HG02840 (cell line): Measurements from ENCODE around the gene BNIP3.

Experiments
- ATAC-seq: cut with Tn5 transposase; IDR thresholded peaks from one replicate; pipeline ENCODE4 v1.9.1; 2021; ENCODE audit warnings: mild to moderate bottlenecking, moderate library complexity, moderate number of reproducible peaks; ENCODE audit not compliant: unreplicated experiment, low FRiP score

The BNIP3 gene

DNA sequence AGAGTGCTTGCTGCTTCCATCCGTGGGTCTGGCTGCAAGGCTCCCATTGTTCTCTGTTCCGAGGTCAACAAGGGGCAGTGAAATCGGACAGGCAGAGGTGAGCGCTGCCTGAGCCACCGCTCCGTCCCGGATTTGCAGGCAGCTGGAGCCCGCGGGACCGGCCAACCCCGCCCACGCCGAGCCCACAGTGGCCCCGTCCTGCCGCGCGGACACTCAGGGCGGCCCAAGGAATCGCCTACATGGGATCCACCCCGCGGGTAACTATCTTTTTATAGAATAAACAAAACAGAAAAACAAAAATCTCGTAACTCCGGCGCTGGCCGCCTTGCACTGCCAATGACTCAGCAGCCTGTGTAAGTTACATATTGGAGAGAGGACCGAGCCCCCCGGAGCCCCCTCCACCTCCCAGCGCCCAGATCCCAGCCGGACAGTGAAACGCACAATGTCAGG is 1.9 kb downstream of the BNIP3 start:
- ATAC-seq: no peak

DNA sequence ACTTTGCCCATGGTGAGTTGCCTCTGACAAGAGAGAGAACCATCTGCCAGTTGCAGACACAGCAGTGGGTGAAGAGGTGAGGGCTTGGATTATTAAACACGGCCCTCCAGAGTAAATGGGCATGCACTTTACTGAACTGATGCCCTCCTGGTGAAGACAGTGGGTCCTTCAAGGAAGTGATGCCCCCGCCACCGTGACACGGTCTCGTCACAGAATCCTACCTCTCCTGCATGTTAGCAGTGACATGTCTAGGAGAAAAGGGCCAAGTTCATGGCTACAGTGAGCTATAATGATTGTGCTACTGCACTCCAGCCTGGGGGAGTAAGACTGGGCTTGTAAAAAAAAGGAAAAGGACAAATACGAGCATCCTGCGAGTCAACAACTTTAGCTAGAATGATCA is 2.4 kb downstream of the BNIP3 start:
- no peak for ATAC-seq

DNA sequence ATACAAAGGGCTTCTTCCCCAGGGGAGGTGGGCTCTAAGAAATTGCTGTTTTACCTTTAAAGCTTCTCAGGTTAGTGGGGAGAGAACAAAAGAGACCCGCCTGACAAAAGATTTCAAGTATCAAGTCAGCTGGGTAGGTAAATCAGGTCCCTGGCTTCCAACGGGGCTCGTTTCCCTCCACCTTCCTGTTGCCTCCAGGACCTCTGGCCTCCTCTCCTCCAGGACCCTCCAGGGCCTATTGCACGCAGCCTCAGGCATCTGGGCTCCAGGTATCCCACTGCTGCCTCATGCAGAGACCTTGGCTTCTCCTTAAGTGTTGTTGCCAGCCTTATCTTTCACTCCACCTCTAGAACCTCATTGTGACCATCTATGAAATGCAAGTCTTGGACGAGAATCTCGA is 2.9 kb downstream of the BNIP3 start:
- no peak for ATAC-seq

DNA sequence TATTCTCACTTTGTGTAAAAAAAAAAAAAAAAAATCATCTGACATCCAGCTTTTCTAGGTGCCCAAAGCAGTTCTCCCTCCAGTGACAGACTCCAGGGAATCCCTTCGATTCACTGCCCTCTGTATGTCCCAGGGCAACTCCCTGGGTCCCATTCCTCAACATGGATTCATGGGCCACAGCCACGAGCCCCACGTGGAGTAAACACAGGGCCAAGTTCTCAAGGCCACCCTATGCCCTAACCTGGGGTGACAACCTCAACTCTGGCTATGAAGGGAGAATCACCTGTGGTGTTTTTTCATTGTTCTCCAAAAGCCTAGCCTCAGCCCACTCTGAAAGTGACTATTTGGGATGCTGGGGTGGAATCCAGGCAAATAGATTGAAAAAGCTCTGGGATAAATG is 3.4 kb downstream of the BNIP3 start:
- ATAC-seq: no peak

DNA sequence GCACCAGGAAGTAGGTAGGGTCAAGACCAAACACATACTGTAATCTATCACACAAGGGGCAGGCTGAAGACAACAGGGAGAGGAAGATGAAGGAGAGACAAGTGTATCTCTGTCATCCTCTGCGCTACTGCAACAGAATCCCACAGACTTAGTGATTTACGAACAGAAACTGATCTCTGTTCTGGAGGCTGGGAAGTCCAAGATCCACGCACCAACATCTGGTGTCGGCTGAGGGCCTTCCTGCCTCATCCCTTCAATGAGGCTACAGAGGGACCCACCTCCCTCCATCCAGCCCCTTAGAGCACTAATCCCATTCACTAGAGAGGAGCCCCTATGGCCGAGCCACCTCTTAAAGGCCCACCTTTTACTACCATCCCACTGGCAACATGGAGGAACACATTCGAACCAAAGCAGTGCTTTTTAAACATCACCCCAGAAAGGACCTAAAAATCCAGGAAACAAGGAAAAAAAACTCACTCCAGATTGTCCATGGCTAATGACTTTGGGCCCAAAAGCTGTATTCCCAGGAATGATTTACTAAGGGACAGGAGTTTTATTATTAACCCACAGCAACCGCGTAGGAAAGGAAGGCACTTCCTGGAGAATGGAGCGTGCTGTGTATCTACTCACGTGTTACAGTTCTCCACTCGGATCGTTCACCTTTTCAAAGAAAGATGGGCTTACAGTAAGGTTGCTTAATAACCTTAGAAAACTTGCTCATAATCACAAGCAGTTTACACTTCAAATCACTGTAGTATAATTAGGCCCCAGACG is 4.2 kb downstream of the BNIP3 start:
- ATAC-seq: no peak

DNA sequence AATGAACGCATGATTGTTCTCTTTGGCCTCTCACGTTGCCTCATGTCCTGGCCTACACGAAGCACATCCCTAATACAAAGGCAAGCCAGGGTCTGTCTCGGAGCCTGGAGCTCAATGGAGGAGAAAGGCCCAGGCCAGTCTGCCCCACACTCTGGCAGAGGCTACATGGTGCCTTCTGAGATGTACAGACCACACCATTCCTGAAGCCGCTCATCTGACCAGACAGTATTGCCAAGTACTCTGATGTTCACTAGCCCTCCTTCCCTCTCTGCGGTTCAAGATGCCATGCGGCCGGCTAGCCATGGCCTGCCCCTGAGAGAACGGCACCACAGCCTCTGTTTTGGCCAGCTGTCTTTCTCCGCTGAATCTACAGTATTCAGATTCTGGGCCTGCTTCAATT is 5.9 kb downstream of the BNIP3 start:
- ATAC-seq: no peak

DNA sequence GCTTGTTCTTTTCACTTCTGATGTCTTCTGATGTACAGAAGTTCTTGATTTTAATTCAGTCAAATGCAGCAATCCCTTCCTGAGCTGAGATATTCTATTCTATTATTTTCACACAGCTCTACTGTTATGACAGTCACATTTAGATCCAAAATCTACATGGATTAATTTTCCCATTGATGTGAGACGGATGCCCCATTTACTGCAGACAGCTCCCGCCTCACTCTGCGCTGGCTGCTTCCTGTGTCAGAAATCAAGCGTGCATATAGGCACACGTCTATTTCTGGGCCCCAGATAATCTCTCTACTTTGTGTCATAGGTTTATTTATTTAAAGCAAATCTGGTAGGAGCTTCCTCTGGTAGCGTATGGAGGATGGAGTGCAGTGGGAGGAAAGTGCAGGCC is 6.7 kb downstream of the BNIP3 start:
- ATAC-seq: no peak

DNA sequence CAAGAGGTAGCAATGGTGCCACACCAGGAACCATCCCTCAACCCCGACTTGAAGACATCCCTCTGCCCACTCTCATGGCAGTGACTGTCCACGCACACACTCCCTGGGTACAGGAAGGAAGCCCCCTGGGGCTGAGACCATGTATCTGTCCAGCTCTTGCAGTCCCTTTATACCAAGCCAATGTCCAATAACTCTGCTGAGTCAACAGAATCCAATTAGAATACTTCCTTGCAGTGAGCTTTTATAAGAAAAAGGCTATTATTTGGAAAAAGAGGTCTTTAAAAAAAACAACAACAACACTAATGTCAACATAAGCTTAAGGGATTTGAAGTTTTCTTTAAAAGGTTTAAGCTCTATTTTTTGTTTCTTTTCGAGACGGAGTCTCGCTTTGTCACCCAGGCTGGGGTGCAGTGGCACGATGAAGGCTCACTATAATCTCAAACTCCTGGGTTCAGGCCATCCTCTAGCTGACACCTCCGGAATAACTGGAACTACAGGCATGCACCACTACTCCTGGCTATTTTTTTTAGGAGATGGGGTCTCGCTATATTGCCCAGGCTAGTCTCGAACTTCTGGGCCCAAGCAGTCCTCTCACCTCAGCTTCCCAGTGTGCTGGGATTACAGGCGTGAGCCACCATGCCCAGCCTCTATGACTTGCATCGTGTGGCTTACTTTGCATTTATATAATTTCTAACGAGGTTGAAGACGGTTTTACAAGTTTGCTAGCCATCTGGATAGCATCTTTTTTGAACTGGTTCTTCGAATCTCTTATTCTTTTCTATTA is 7.5 kb downstream of the BNIP3 start:
- ATAC-seq: no peak

DNA sequence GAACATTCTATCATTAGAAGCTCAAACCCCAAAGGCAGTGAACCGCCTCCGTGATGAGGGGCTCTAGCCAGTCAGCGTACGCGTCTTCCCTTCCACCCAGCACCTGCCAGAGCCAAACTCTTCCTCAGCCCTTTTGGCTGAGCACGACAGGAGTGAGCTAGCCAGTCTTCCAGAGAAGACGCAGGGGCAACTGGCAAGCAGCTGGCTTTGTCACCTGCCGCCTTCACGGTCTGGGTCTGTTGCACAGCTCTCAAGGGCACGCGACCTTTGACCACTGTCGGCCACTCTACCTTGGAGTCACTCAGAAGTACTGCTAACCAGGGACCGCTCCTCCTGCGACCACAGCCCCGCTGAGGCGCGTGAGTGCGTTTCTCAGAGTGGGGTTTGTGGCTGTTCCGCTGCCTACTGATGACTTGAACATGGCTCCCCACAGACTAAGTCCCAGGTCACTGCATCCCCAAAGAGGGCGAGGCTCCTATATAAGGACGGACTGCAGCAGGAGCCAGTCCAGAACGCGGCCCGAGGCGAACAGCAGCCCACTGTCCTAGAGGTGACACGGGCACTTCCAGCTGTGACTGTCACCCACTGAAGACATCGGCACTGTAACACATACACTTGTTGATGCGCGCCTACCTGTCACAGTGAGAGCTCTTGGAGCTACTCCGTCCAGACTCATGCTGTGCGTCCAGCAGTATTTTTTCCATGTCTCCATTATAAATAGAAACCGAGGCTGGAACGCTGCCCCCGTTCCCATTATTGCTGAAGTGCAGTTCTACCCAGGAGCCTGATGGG is 8.4 kb downstream of the BNIP3 start:
- ATAC-seq: no peak

DNA sequence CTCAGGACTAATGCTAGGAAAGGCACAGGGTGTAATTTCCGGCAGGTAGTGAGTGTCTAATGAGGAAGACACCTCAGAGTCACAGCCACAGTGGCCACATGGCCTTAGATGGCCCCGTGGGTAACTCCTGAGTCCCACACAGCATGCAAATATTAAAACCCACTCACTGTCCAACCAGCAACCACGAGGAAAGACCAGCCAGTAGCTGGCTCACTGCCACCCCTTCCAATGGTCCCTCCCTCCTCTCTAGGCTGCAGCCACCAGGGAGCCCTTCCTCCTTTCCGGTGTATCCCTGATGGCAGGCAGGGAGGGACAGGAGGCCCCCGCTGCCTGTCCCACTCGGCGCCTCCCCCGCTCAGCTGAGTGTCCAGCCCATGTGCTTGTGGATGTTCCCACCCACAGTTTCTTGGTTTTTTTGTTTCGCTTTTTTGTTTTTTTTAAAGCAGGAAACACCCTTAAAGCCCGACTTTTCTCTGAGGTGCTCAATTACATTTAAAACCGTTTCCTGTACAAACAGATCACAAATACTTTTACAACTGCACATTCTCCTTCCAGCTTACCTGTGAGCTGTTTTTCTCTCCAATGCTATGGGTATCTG is 9.2 kb downstream of the BNIP3 start:
- ATAC-seq: no peak

DNA sequence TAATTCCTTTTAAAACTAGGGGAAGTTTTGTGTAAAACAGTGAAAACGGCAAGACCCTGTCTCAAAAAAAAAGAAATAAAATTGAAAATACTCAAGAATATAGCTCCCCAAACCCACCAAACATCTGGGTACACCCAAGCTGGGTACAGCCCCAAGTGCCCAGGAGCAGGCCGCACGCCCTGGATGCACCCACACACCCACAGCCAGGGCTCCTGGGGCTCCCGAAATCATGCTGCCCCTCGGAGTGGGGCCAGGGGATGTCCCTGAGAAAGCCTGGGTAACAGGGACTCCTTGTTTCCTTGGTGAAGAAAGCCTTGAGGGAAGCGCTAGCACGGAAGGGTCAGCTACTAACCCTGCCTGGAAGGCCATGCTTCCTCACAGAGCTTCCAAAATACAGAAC is 10.1 kb downstream of the BNIP3 start:
- no peak for ATAC-seq

DNA sequence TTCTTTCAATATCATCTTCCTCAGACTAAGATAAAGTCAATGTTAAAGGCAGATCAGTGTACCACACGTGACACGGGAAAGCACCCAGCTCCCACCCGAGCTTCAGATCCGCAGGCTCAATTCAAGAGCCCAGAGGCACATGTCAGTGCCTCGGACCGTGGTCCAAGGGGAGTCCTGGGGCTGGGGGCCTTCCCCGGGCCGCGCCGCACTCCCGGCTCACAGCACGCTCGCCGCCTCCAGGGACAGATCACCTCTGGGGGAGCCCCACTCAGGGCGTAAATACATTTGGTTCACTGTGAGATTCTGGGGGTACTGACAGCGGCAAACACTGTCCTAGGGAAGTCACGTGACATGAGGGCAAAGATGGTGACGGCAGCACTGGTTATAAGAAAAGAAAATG is 10.8 kb downstream of the BNIP3 start:
- no peak for ATAC-seq

DNA sequence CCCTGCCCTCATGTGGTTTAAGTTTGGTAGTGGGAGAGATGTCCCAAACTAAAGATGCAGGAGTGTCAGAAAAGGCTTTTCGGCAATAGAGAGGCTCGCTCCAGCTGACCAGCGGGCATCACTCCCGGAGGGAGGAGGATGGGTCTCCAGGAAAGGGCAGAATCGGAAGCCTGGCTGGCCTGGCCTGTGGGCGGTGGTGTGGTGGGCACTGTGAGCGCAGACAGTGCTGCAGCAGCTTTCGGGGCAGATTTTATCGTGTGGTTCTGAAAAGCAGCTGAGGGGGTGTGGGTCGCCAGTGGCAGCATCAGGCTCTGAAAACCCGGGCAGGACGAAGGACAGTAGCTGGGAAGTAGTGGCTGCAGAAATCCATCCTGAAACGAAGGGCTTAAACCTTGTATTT is 12.8 kb downstream of the BNIP3 start:
- ATAC-seq: no peak

DNA sequence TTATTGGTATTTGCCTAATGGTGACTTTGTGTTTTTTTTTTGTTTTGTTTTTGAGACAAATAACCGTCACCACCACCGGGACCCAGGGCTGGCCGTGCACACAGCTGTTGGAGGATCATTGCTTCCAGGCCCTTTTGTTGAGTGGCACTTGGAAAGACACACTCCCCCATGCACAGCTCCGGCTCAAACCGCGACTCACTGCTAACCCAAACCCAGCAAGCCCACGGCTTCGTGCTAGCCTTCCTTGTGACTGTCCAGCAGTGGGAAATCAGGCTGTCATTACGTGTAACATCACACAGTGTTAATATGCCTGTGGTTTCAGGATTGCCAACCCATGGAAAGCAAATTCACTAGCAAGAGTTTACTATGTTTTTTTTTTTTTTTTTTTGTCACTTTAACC is 17.4 kb downstream of the BNIP3 start:
- ATAC-seq: no peak

DNA sequence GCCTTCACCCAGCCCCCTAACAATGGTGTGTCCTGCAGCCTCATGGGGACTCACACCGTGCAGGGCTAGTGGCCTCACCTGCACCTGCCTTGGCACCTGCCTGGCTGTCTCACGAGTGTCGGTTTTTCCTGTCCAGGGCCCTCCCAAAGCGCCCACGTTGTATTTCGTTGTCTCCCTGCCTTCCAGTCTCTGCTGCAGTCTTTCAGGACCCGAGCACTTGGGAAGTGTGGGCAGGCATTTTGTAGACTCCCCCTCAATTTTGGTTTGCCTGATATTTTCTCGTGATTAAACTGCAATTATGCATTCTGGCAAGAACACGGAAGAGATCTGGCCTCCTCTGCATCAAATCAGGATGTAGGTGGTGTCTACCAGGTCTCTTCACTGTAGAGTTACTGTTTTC is 17.9 kb downstream of the BNIP3 start:
- ATAC-seq: no peak

DNA sequence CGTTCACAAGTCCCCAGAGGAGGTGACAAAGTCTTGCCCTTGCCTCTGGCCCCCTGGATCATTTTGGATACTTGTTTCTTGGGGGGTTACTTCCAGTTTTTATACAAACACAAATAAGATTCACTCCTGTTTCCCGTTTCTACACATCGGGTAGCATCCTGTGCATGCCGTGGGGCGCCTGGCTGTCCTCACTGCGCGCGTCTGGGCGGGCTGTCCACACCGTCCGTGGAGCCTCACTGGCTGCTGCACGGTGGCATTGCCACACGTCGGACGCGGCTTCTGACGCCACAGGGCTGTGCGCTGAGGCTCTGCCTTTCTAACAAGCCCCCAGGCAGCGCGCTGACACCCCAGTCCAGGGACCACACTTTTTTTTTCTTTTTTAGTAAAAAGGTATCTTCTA is 18.4 kb downstream of the BNIP3 start:
- no peak for ATAC-seq

DNA sequence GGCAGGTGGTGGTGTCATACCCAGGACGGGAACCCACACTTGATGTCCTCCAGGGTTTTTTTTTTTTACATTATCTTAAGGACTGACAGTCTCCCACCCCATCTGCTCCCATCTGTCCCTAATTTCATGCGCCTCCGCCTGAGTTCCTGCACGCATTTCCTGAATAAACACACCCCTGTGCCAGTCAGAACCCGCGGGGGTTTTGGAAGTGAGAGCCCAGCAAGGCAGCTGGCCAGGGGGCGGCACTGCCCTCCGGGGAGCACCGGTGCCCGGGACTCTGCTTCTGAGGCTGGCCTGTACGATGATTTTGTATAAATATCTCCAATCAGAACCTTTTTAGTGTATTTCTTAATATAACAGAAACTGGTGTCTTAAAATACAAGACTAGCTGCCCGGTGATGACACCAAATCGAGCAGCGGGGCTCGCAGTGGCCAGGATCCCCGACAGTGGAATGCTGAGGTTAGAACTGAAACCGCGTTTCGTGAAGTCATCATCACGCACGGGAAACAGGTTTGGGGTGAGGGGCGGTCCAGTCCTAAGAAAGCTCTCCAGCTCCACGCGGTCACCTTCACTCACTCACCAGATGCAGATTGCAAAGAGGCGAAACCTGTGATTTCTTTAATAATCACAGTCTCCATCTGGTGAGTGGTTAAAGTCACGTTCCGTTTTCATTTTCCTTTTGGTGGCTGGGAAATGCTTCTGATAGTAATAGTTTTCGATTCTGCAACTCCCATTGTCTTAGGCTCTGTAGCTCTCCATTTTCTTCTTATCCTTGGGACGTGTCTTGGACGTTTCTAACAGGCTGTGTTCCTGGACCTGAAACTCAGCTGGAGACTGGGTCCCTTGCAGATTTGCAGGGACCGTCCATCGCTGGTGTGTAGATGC is 19.7 kb downstream of the BNIP3 start:
- ATAC-seq: no peak

DNA sequence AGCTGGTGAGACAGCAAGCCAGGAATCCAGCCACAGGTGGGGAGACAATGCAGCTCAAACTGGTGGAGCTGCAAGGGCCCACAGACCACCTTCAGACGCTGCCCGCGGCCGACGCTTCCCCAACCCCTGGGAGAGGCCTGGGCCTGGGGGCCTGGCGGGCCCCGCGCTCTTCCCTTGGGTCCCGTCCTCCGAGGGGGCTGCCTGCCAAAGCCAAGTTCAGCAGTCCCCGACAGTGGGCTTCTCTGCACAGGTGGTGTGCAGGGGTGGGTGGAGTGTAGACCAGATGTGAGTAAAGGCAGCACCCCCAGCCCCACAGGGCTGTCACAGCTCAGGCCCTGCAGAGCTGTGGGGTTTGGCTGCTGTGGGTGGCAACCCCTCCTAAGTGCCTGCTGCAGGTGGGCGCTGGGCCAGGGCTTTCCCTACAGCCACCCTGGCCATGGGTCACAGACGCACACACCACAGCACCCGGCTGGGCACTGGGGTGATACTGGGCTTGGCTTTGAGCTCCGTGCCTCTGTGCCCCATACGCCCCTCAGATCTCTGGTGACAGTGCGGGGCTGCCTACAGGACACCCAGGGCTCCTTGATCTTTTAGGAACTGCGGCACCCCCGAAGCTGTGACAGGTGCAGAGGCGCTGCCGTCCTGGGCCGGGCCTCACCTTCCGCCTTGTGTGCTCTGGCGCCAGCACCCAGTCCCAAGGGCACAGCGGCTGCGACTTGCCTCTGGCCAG is 20.5 kb downstream of the BNIP3 start:
- ATAC-seq: no peak

DNA sequence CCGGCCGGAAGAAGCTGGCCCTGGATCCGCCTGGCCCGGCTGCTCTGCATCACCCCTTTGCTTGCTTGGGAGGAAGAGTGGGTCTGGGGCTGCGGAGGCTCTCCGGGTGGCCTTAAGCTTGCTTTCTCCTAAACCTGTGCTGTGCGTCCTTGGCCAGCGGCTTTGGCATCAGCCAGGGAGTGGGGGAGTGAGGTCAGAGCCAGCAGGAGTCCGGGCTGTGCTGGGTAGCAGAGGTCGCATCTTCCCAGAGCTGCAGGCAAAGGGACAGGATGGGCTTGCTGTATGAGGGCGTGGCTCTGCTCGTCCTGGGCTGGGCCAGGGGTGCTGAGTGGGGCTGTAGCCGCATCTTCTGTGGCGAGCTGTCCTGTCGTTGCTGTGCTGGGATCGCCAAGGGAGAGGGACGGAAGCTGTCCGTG is 21.1 kb downstream of the BNIP3 start:
- ATAC-seq: no peak
